Measurements from ENCODE around the gene CCDC13.

Gene CCDC13

DNA sequence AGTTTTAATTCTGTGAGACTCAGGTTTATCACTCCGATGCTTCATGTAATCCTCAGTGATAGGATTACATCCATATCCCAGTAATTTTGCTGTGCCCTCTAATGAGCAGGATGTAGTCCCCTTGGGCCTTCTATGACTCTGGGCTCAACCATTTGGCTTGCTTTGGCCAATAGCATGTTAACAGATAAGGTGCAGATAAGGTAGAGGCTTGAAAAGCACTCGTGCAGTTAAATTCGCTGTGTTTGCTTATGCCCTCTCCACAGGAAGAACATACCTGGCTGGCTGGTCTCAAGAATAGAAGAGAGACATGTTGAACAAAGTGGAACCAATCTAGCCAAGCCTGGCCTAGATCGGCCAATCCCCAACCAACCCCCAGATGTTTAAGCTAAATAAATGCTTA lies 20.1 kb downstream of the CCDC13 start:
- no peak for DNase-seq (ENCODE audit: low spot score)

DNA sequence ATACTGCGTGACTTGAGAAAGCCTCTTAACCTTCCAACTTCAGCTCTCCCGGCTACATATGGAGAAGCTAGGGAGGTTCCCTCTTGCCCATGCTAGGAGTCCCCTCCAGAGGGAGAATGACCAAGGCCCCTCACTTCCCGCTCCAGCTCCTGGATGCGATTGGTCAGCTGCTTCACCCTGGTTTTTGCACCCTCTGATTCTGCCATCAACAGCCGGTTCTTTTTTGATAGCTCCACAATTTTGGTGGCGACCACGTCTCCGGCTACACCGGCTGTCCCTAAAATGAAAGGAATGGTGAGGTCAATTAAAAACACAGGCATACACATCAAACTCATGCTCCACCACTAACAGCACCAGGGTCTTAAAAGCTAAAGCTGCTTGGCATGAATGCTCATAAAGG lies 20.6 kb downstream of the CCDC13 start:
- no peak for DNase-seq (ENCODE audit: low spot score)

- no peak for DNase-seq (ENCODE audit: low spot score)
These were observed 21.4 kb downstream of the CCDC13 start for GRCh38 chr3:42751609-42752008.

GRCh38 chr3:42750834-42751233 lies 22.2 kb downstream of the CCDC13 start:
- no peak for DNase-seq (ENCODE audit: low spot score)

- DNase-seq (ENCODE audit: low spot score): no peak
These were observed 23.3 kb downstream of the CCDC13 start for GRCh38 chr3:42749753-42750231.

DNA sequence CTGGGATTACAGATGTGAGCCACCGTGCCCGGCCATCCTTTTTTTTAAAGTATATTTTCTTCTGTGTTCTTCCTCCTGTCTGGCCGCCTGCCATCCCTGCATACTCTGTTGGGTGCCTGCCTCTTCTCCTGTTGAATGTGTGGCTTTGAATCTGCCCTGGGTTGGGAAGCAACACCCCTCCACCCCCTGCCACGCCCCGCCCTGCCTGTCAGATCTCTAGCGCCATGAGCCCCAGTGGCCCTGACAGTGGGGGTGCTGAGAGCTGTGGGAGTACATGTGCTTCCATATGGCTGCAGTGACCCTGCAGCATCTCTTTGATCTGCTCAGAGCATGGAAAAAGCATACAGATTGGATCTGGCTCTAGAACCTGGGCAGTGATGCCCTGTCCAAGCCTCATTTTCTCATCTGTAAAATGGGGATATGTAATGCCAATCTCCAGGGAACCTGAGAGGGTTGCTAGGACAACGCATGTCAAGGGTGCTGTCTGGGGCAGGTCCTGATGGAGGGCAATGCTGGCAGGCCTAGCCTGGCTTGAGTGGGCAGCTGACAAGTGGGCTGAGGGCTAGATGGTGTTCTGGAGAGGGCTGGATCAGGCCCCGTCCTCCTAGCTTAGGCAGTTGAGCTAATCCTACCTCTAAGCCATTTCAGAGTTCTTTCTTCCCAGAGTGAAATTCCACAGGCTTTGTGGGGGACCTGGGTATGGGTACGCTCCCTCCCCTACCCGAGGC lies 23.9 kb downstream of the CCDC13 start:
- DNase-seq (ENCODE audit: low spot score): no peak

- DNase-seq (ENCODE audit: low spot score): peak; percentile 49
These were observed 25.5 kb downstream of the CCDC13 start for GRCh38 chr3:42747581-42747980.

DNA sequence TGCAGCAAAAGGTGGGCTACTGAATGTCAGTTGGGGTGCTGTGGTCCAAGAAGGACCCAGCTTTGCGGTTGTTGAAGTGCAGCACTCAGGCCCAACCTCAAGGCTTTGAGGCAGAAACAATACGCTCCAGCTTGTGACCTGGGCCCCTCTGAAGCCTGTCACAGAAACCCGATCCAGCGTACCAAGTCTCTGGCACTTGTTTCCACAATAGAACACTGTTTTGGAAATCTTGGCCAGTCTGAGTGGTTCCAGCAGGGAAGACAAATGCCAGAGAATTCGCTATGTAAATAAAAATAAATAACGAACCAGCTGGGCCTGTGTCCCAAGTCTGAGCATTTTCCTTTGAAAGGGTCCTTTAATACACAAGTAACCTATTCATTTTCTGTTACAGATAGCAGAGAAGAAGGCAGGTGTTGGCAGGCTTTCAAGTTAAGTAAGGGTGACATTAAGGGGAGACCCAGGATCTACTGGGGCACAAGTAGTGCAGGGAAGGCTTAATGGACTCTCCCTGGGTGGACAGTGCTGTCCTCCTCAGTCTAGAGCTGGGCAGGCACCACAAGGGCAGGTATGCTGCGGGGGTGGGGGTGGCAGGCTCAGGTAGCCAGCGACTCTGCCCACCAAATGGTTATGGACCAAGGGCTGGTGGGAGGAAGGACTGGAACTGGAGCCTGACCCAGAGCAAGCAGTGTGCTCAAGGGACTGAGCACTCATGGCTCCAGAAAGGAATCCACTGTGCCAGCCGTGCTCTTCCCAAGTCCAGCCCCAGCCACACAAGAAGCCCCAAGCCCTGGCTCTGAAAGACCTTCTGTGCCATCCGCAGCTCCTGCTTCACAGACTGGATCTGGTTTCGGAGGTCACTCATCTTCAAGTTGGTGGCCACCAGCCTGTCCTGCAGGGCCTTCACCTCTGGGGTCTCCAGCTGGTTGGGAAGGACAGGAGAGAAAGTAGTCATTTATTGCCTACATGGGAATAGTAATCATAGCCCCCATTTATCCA lies 26.3 kb downstream of the CCDC13 start:
- DNase-seq (ENCODE audit: low spot score): no peak

DNA sequence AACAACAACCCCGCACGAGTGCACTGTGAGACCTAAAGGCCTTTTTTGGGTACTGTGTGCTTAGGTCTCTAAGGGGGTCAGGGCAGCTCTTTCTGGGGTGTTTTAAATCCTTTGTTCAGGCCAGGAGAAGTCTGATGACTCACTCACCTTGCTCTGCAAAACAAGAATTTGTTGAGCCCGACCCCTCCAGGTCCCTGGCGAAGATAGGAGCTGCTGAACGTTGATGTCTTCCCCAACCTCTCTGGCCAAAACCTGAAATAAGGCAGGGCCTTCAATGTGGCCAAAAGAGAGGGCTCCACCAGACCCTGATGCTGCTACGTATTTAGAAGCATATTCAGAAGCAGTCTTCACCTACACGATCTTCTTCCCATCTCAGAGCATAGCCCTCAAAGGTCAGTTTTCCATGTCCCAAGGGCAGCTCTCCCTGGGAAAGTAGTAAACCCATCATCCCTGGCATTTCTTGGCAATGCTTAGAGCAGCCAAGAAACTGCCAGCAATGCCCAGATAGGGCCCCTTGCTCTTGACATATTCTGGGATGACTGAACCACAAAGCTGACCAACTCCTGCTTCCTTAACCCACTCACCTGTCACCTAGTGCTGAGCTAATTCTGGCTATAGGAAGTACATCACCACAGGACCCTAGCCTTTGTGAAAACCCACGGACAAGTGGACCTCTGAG lies 27.1 kb downstream of the CCDC13 start:
- no peak for DNase-seq (ENCODE audit: low spot score)

DNA sequence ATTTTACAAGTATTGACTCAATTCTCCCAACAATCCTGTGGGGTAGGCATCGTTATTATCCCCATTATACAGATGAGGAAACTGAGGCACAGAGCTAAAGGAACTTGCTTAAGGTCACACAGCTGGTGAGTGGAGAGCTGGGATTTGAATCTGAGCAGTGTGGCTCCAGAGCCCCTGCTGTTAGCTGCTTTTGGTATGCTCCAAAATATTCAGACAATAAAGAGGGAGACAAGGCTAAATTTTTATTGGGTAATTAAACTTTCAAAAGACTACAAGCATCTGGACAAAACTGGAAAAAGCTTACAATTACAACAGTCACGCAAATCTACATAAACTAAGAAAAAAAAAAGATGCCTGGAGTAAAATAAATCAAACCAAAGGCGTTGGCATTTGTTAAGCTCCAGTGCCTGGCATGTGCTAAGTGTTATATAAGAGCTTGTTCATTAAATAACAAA lies 27.7 kb downstream of the CCDC13 start:
- DNase-seq (ENCODE audit: low spot score): no peak

DNA sequence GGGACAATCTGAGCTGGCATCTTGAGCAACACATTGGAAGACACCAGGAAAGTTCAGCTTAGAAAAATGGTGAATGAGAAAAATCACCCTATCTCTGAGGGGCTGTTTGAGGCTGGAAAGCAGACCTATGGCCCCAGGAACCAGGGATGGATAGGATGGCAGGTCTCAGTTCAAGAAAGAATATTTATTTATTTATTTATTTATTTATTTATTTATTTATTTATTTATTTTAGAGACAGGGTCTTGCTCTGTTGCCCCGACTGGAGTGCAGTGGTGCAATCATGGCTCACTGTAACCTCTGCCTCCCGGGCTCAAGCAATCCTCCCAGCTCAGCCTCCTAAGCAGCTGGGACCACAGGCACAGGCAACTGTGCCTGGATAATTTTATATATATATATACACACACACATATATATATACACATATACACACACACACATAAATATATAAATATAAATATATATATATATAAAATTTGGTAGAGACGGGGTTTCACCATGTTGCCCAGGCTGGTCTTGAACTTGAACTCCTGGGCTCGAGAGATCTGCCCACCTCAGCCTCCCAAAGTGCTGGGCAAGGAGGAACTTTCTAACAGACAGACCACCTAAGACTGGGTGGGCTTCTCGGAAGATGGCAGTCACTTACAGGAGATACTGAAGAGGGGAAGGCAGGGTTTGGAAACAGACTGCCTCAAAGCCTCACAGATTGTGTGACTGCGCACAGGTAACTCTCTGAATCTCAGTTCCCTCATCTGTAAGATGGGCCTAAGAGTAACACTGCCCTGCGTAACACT lies 29.7 kb downstream of the CCDC13 start:
- no peak for DNase-seq (ENCODE audit: low spot score)

DNA sequence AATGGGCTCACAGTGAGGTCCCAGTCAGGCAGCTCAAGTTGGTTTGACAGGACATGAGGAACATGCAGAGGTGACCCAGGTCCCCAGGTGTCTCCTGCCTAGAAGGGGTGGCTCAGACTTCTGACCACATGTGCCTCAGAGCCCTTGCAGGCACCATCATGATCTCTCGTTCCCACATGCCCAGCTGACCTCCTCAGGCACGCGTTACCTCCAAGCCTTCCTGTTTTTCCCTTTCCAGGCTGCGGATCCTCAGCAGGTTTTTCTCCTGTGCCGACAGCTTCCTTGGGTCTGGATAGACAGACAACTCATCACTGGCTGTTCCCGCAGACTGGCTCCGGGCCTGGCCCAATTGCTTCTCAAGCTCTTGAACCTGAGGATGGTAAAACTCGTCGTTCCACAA lies 30.4 kb downstream of the CCDC13 start:
- DNase-seq (ENCODE audit: low spot score): no peak

- DNase-seq (ENCODE audit: low spot score): no peak
These were observed 30.8 kb downstream of the CCDC13 start for GRCh38 chr3:42742259-42742658.

GRCh38 chr3:42741796-42742195 lies 31.3 kb downstream of the CCDC13 start:
- no peak for DNase-seq (ENCODE audit: low spot score)

GRCh38 chr3:42739401-42740158 lies 33.5 kb downstream of the CCDC13 start:
- no peak for DNase-seq (ENCODE audit: low spot score)

- DNase-seq (ENCODE audit: low spot score): no peak
These were observed 36.5 kb downstream of the CCDC13 start for GRCh38 chr3:42736531-42736930.

- DNase-seq (ENCODE audit: low spot score): no peak
These were observed 37.0 kb downstream of the CCDC13 start for GRCh38 chr3:42736081-42736480.

GRCh38 chr3:42735615-42736014 lies 37.4 kb downstream of the CCDC13 start:
- no peak for DNase-seq (ENCODE audit: low spot score)

- DNase-seq (ENCODE audit: low spot score): no peak
These were observed 38.0 kb downstream of the CCDC13 start for GRCh38 chr3:42735019-42735418.

- DNase-seq (ENCODE audit: low spot score): no peak
These were observed 38.7 kb downstream of the CCDC13 start for GRCh38 chr3:42734263-42734860.
